ENCODE data around the gene SUMO2. TPM values are rescaled to one million over a fixed set of nuclear protein-coding genes. Genes with fewer than 3 reads are reported as not detected.
A peak's percentile ranks its signal among the peaks of the same experiment; 100 is the strongest.

The SUMO2 gene
- total and polyA plus RNA-seq, 9 of the 15 experiments (the other 6 are each of a cell fraction or from before 2014, with no cell fraction given), result 157 to 733 (median 419) TPM

DNA sequence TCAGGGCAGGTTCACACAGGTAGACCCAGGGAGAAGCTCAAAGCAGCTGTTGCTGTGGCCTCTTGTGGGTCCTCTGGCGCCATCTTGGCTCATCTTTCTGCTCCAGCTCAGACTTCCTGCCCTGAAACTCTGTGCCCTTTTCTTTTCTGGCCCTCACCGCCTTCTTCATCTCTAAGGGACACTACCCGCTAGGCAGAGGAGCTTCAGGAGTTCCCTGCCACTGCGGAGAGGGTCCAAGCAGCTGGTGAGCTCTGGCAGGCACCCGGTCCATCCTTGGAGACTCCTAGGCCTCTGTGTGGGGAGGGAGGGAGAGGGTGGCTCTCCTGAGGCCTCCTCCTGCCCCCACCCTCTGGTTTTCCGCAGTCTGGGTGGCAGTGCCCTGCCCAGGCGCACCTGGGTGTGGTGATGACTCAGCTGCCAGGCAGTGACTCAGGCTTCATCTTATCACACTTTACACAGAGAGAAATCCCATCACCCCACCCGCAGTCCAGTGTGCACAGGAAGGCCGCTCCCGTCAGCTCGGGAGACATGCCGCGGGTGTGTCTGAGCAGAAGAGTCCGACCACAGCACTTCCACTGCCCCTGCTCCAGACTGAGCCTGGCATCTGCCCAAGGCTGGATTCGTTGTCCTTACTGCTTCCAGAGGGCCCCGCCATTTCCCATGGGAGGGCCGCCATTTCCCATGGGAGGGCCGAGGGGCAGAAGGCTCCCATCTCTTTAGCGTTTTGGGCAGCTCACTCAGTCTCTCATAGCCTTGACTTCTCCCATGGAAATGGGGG, 58.5 kb downstream of the SUMO2 start (continued):
- TF ChIP-seq, protein P1, sequence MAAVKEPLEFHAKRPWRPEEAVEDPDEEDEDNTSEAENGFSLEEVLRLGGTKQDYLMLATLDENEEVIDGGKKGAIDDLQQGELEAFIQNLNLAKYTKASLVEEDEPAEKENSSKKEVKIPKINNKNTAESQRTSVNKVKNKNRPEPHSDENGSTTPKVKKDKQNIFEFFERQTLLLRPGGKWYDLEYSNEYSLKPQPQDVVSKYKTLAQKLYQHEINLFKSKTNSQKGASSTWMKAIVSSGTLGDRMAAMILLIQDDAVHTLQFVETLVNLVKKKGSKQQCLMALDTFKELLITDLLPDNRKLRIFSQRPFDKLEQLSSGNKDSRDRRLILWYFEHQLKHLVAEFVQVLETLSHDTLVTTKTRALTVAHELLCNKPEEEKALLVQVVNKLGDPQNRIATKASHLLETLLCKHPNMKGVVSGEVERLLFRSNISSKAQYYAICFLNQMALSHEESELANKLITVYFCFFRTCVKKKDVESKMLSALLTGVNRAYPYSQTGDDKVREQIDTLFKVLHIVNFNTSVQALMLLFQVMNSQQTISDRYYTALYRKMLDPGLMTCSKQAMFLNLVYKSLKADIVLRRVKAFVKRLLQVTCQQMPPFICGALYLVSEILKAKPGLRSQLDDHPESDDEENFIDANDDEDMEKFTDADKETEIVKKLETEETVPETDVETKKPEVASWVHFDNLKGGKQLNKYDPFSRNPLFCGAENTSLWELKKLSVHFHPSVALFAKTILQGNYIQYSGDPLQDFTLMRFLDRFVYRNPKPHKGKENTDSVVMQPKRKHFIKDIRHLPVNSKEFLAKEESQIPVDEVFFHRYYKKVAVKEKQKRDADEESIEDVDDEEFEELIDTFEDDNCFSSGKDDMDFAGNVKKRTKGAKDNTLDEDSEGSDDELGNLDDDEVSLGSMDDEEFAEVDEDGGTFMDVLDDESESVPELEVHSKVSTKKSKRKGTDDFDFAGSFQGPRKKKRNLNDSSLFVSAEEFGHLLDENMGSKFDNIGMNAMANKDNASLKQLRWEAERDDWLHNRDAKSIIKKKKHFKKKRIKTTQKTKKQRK (IDR thresholded peaks at IDR 0.05; ENCODE audit: borderline replicate concordance, low read depth, low read length), result no peak
- TF ChIP-seq, protein P2, sequence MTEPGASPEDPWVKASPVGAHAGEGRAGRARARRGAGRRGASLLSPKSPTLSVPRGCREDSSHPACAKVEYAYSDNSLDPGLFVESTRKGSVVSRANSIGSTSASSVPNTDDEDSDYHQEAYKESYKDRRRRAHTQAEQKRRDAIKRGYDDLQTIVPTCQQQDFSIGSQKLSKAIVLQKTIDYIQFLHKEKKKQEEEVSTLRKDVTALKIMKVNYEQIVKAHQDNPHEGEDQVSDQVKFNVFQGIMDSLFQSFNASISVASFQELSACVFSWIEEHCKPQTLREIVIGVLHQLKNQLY (CRISPR knock-in tag; conservative IDR thresholded peaks at IDR 0.05), result no peak
- TF ChIP-seq, protein P3, sequence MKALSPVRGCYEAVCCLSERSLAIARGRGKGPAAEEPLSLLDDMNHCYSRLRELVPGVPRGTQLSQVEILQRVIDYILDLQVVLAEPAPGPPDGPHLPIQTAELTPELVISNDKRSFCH (CRISPR knock-in tag; IDR thresholded peaks at IDR 0.05), result no peak
- TF ChIP-seq, protein P3 (tag; IDR thresholded peaks at IDR 0.05), result peak; percentile 69
- TF ChIP-seq CEBPB (tag; IDR thresholded peaks at IDR 0.05), result no peak
- TF ChIP-seq, protein P4, sequence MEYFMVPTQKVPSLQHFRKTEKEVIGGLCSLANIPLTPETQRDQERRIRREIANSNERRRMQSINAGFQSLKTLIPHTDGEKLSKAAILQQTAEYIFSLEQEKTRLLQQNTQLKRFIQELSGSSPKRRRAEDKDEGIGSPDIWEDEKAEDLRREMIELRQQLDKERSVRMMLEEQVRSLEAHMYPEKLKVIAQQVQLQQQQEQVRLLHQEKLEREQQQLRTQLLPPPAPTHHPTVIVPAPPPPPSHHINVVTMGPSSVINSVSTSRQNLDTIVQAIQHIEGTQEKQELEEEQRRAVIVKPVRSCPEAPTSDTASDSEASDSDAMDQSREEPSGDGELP (CRISPR knock-in tag; IDR thresholded peaks at IDR 0.05; ENCODE audit: borderline replicate concordance), result peak; percentile 77; the same call in 1 of the 2 replicates
- TF ChIP-seq ILK (tag; IDR thresholded peaks at IDR 0.05; ENCODE audit: borderline replicate concordance, low read depth), result no peak
- no peak for TF ChIP-seq KAT2B (IDR thresholded peaks at IDR 0.05; ENCODE audit: low read depth, low read length)
- TF ChIP-seq FIP1L1 (IDR thresholded peaks at IDR 0.05; ENCODE audit: low read depth, low read length, poor library complexity, severe bottlenecking), result no peak
- peak; percentile 73 for TF ChIP-seq ZNF644 (tag; IDR thresholded peaks at IDR 0.05; ENCODE audit: low read depth)
- no peak; the same call in 1 of the 2 replicates for TF ChIP-seq NBN (IDR thresholded peaks at IDR 0.05; ENCODE audit: low read depth)
- TF ChIP-seq, protein P5, sequence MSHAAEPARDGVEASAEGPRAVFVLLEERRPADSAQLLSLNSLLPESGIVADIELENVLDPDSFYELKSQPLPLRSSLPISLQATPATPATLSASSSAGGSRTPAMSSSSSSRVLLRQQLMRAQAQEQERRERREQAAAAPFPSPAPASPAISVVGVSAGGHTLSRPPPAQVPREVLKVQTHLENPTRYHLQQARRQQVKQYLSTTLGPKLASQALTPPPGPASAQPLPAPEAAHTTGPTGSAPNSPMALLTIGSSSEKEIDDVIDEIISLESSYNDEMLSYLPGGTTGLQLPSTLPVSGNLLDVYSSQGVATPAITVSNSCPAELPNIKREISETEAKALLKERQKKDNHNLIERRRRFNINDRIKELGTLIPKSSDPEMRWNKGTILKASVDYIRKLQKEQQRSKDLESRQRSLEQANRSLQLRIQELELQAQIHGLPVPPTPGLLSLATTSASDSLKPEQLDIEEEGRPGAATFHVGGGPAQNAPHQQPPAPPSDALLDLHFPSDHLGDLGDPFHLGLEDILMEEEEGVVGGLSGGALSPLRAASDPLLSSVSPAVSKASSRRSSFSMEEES (CRISPR knock-in tag; IDR thresholded peaks at IDR 0.05), result no peak
- no peak for TF ChIP-seq ZNF764 (CRISPR knock-in tag; IDR thresholded peaks at IDR 0.05; ENCODE audit: low read depth)
- no peak for TF ChIP-seq CHCHD3 (CRISPR knock-in tag; IDR thresholded peaks at IDR 0.05)
- TF ChIP-seq FOXM1 (IDR thresholded peaks at IDR 0.05; ENCODE audit: low read depth), result no peak
- TF ChIP-seq FOXM1 (CRISPR knock-in tag; IDR thresholded peaks at IDR 0.05; ENCODE audit: low read depth), result no peak
- TF ChIP-seq, protein P6, sequence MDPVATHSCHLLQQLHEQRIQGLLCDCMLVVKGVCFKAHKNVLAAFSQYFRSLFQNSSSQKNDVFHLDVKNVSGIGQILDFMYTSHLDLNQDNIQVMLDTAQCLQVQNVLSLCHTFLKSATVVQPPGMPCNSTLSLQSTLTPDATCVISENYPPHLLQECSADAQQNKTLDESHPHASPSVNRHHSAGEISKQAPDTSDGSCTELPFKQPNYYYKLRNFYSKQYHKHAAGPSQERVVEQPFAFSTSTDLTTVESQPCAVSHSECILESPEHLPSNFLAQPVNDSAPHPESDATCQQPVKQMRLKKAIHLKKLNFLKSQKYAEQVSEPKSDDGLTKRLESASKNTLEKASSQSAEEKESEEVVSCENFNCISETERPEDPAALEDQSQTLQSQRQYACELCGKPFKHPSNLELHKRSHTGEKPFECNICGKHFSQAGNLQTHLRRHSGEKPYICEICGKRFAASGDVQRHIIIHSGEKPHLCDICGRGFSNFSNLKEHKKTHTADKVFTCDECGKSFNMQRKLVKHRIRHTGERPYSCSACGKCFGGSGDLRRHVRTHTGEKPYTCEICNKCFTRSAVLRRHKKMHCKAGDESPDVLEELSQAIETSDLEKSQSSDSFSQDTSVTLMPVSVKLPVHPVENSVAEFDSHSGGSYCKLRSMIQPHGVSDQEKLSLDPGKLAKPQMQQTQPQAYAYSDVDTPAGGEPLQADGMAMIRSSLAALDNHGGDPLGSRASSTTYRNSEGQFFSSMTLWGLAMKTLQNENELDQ (CRISPR knock-in tag; IDR thresholded peaks at IDR 0.05; ENCODE audit: borderline replicate concordance), result no peak

Data from K562 (cell line).